GM18498 (cell line): Measurements from ENCODE around the gene MRPS30.
"Not testable (repeated sequence)": the region's sequence is repeated elsewhere in the genome, so short reads cannot be mapped to it uniquely, and the experiment has no call there.

Source experiments
- ATAC-seq: cut with Tn5 transposase; IDR thresholded peaks from one replicate; pipeline ENCODE4 v1.9.1; 2021; ENCODE audit warnings: mild to moderate bottlenecking, moderate library complexity; ENCODE audit not compliant: unreplicated experiment

MRPS30 gene

GRCh38 chr5:44808435-44809214 lies at the start of gene MRPS30:
TSS of gene MRPS30 (plus strand) at chr5:44808947. CDS start at chr5:44808963, 16 bp downstream.
- ATAC-seq, result peak; percentile 98

- no peak for ATAC-seq
Observed at GRCh38 chr5:44769200-44769876, 39.4 kb upstream of the MRPS30 start.

GRCh38 chr5:44769877-44770209 lies 38.9 kb upstream of the MRPS30 start:
- ATAC-seq, result no peak

GRCh38 chr5:44770780-44771717 lies 37.7 kb upstream of the MRPS30 start:
- ATAC-seq, result no peak

- ATAC-seq, result not testable (repeated sequence)
Observed at GRCh38 chr5:44772397-44772796, 36.4 kb upstream of the MRPS30 start.

- peak; percentile 71 for ATAC-seq
Observed at GRCh38 chr5:44774279-44774880, 34.4 kb upstream of the MRPS30 start.

GRCh38 chr5:44779167-44779566 lies 29.6 kb upstream of the MRPS30 start:
- no peak for ATAC-seq

GRCh38 chr5:44783634-44784315 lies 25.0 kb upstream of the MRPS30 start:
- no peak for ATAC-seq

GRCh38 chr5:44787731-44788130 lies 21.0 kb upstream of the MRPS30 start:
- ATAC-seq, result no peak

GRCh38 chr5:44789372-44789995 lies 19.3 kb upstream of the MRPS30 start:
- not testable (repeated sequence) for ATAC-seq

- not testable (repeated sequence) for ATAC-seq
Observed at GRCh38 chr5:44792031-44792673, 16.6 kb upstream of the MRPS30 start.

- ATAC-seq, result no peak
Observed at GRCh38 chr5:44794371-44794770, 14.4 kb upstream of the MRPS30 start.

GRCh38 chr5:44795496-44795895 lies 13.3 kb upstream of the MRPS30 start:
- ATAC-seq, result no peak

GRCh38 chr5:44797841-44798240 lies 10.9 kb upstream of the MRPS30 start:
- no peak for ATAC-seq

- ATAC-seq, result no peak
Observed at GRCh38 chr5:44801992-44802391, 6.8 kb upstream of the MRPS30 start.

- no peak for ATAC-seq
Observed at GRCh38 chr5:44806608-44807007, 2.1 kb upstream of the MRPS30 start.

GRCh38 chr5:44807269-44807668 lies 1.5 kb upstream of the MRPS30 start:
- no peak for ATAC-seq

GRCh38 chr5:44809215-44809955 lies 638 bp downstream of the MRPS30 start:
- ATAC-seq, result peak; percentile 50

GRCh38 chr5:44809956-44810420 lies 1.2 kb downstream of the MRPS30 start:
- no peak for ATAC-seq
